GM10266 (cell line): ENCODE data around the gene ZDHHC11.

Source experiments
- DNase-seq: peaks from one replicate; pipeline ENCODE4 v3.0.0; 2012; ENCODE audit errors: extremely low spot score
- CTCF ChIP-seq: IDR thresholded peaks from 2 replicates; pipeline ENCODE4 v1.5.1; 2012; ENCODE audit warnings: mild to moderate bottlenecking, low read depth; ENCODE audit not compliant: control insufficient read depth, insufficient read depth; ENCODE audit errors: missing control alignments

ZDHHC11 gene

GRCh38 chr5:889075-889710 lies 38.4 kb upstream of the ZDHHC11 start:
- DNase-seq: no peak
- TF ChIP-seq CTCF: no peak

- DNase-seq: no peak
- no peak for TF ChIP-seq CTCF
Measured at GRCh38 chr5:888638-889035, 37.9 kb upstream of the ZDHHC11 start.

GRCh38 chr5:887947-888637 lies 37.3 kb upstream of the ZDHHC11 start:
- TF ChIP-seq CTCF: no peak
- no peak for DNase-seq

GRCh38 chr5:886716-887325 lies 36.0 kb upstream of the ZDHHC11 start:
- TF ChIP-seq CTCF: no peak
- DNase-seq: no peak

- DNase-seq: no peak
- no peak for TF ChIP-seq CTCF
Measured at GRCh38 chr5:886036-886435, 35.2 kb upstream of the ZDHHC11 start.

- no peak for DNase-seq
- no peak for TF ChIP-seq CTCF
Measured at GRCh38 chr5:885529-885928, 34.7 kb upstream of the ZDHHC11 start.

- TF ChIP-seq CTCF: no peak
- no peak for DNase-seq
Measured at GRCh38 chr5:885127-885442, 34.3 kb upstream of the ZDHHC11 start.
